Measurements from ENCODE around the gene MGRN1.

The MGRN1 gene

GRCh38 chr16:4674926-4675530 is 50.4 kb downstream of the MGRN1 start:
- CTCF ChIA-PET = interaction anchor here (0.5 to 0.6 kb wide), 2 partner anchors 142 to 156 kb away, joined by 3 to 4 read pairs; no protein-coding TSS in a partner anchor

GRCh38 chr16:4675864-4676786 is 51.5 kb downstream of the MGRN1 start:
- no peaks in the 10 kb centered on the region for H3K9me3 ChIP-seq (ENCODE audit: control insufficient read depth, insufficient read depth, low read depth, low read length)
- no peak for TF ChIP-seq ZNF521 (tag by site-specific recombination; IDR thresholded peaks at IDR 0.05)
- no peak for TF ChIP-seq ZFP3 (tag by site-specific recombination; IDR thresholded peaks at IDR 0.05; ENCODE audit: low read depth)
- no peak for TF ChIP-seq ZBTB1 (tag by site-specific recombination; IDR thresholded peaks at IDR 0.05)
- TF ChIP-seq ZBTB17 (tag by site-specific recombination; IDR thresholded peaks at IDR 0.05) = no peak
- no peak for TF ChIP-seq ZNF747 (tag by site-specific recombination; IDR thresholded peaks at IDR 0.05)
- no peak for TF ChIP-seq ZNF596 (tag by site-specific recombination; IDR thresholded peaks at IDR 0.05)
- no peak for TF ChIP-seq KLF1 (tag by site-specific recombination; IDR thresholded peaks at IDR 0.05)
- no peak for TF ChIP-seq ZSCAN4 (tag by site-specific recombination; IDR thresholded peaks at IDR 0.05)
- no peak for TF ChIP-seq BCL11B (tag by site-specific recombination; IDR thresholded peaks at IDR 0.05; ENCODE audit: low read depth)
- TF ChIP-seq ZNF214 (tag by site-specific recombination; IDR thresholded peaks at IDR 0.05; ENCODE audit: borderline replicate concordance) = no peak
- TF ChIP-seq ZNF324 (tag by site-specific recombination; IDR thresholded peaks at IDR 0.05) = no peak
- TF ChIP-seq ZBTB8A (tag by site-specific recombination; IDR thresholded peaks at IDR 0.05) = no peak
- TF ChIP-seq SETDB1 (IDR thresholded peaks at IDR 0.05; ENCODE audit: insufficient read length, low read length) = no peak
- CTCF ChIA-PET = interaction anchor here (0.6 kb wide), 1 partner anchor 157 kb away, joined by 4 read pairs; no protein-coding TSS in a partner anchor
- peaks cover 5 to 63% of the 10 kb centered on the region in 2 experiments; a peak in 2 of 3 replicates for H3K36me3 ChIP-seq (ENCODE audit: control insufficient read depth in 2 of 2, insufficient read depth in 1 of 2, low read length in 2 of 2)
- H3K27ac ChIP-seq (ENCODE audit: extremely low read depth, low read depth, low read length) = no peak overlapping the region
- POLR2A ChIA-PET = interaction anchor here (0.5 kb wide), 1 partner anchor 86 kb away, joined by 3 read pairs; no protein-coding TSS in a partner anchor
- no peaks in the 10 kb centered on the region for H3K4me1 ChIP-seq (ENCODE audit: control insufficient read depth, insufficient read depth, low read length)
- H3K4me3 ChIP-seq (ENCODE audit: low read depth, low read length) = no peak overlapping the region

More at GRCh38 chr16:4674926-4675530, 50.4 kb downstream of the MGRN1 start:
- no peak overlapping the region for H3K4me3 ChIP-seq (ENCODE audit: low read depth, low read length)
- no peaks in the 10 kb centered on the region for H3K4me1 ChIP-seq (ENCODE audit: control insufficient read depth, insufficient read depth, low read length)
- no peak overlapping the region for H3K27ac ChIP-seq (ENCODE audit: extremely low read depth, low read depth, low read length)
- POLR2A ChIA-PET = no interaction called here
- H3K9me3 ChIP-seq (ENCODE audit: control insufficient read depth, insufficient read depth, low read depth, low read length) = no peaks in the 10 kb centered on the region
- TF ChIP-seq PRDM10 (tag by site-specific recombination; IDR thresholded peaks at IDR 0.05) = no peak
- peak; percentile 78 for TF ChIP-seq ZNF121 (tag by site-specific recombination; IDR thresholded peaks at IDR 0.05)
- peaks cover 5 to 63% of the 10 kb centered on the region in 2 experiments; a peak in 2 of 3 replicates for H3K36me3 ChIP-seq (ENCODE audit: control insufficient read depth in 2 of 2, insufficient read depth in 1 of 2, low read length in 2 of 2)

GRCh38 chr16:4676831-4677230 is 52.2 kb downstream of the MGRN1 start:
- CTCF ChIA-PET = no interaction called here
- TF ChIP-seq ZNF664 (tag by site-specific recombination; IDR thresholded peaks at IDR 0.05) = no peak
- no peak for TF ChIP-seq WT1 (tag by site-specific recombination; IDR thresholded peaks at IDR 0.05)
- no peak for TF ChIP-seq ZNF16 (tag by site-specific recombination; IDR thresholded peaks at IDR 0.05; ENCODE audit: low read depth)
- TF ChIP-seq ZNF184 (tag by site-specific recombination; IDR thresholded peaks at IDR 0.05) = no peak
- TF ChIP-seq SALL2 (tag by site-specific recombination; IDR thresholded peaks at IDR 0.05; ENCODE audit: borderline replicate concordance) = no peak
- TF ChIP-seq ZNF777 (tag by site-specific recombination; IDR thresholded peaks at IDR 0.05; ENCODE audit: borderline replicate concordance) = no peak
- no peak for TF ChIP-seq ZNF423 (tag by site-specific recombination; IDR thresholded peaks at IDR 0.05)
- no peak overlapping the region for H3K27ac ChIP-seq (ENCODE audit: extremely low read depth, low read depth, low read length)
- H3K9me3 ChIP-seq (ENCODE audit: control insufficient read depth, insufficient read depth, low read depth, low read length) = no peaks in the 10 kb centered on the region
- no peak overlapping the region for H3K4me3 ChIP-seq (ENCODE audit: low read depth, low read length)
- POLR2A ChIA-PET = no interaction called here
- H3K4me1 ChIP-seq (ENCODE audit: control insufficient read depth, insufficient read depth, low read length) = no peaks in the 10 kb centered on the region
- peaks cover 5 to 64% of the 10 kb centered on the region in 2 experiments; a peak in 2 of 3 replicates for H3K36me3 ChIP-seq (ENCODE audit: control insufficient read depth in 2 of 2, insufficient read depth in 1 of 2, low read length in 2 of 2)
